Stimulated activated CD4-positive, alpha-beta T cell treated with anti-CD3 and anti-CD28 coated beads, TNF-alpha, amount 100 ng/mL, for 4 hours (primary cell): ENCODE measurements around the gene B4GALT5.

ENCODE experiments used
- DNase-seq, 3 experiments: peaks; one replicate each; pipeline ENCODE4 v3.0.0-alpha.2; 2020; ENCODE audit warnings: low read depth in 3 of 3

Gene B4GALT5

DNA sequence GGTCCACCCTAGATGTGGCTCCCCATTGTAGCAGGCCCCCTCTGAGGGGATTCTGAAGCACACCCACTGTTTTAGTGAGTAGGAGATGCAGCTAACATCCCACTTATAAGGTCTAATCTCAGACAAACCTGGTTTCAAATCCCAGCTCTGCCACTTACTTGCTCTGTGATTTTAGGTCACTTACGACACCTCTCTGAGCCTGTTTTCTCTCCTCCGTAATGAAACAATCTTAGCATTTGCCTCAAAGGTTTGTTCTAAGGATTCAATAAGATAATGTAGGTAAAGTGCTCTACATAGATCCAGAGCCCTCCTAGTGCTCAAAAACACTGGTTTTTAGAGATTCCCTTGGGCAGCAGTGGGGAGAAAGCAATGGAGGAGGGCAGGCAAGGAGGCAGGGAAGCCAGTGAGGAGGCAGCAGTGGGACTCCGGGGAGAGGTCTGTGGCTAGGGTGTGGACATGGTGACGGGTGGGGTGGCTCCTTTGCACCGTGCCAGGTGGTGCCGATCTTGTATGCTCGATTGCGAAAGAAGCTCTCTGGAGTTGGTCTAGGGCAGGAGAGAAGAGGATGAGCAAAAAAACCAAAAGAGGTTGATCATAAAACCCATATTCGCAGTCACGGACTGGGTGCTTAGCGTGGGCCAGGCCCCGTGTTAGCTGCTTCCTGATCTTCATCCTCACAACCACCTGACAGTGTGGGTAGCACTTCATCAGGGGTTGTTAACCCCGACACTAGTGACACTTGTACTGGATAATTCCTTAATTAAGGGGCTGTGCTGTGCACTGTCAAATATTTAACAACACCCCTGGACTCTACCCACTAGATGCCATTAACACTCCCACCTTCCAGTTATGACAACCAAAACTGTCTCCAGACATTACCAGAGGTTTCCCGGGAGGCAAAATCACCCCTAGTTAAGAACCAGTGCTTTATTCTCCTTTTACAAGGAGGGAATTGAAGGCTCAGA, 129.0 kb downstream of the B4GALT5 start:
- no peak for DNase-seq

DNA sequence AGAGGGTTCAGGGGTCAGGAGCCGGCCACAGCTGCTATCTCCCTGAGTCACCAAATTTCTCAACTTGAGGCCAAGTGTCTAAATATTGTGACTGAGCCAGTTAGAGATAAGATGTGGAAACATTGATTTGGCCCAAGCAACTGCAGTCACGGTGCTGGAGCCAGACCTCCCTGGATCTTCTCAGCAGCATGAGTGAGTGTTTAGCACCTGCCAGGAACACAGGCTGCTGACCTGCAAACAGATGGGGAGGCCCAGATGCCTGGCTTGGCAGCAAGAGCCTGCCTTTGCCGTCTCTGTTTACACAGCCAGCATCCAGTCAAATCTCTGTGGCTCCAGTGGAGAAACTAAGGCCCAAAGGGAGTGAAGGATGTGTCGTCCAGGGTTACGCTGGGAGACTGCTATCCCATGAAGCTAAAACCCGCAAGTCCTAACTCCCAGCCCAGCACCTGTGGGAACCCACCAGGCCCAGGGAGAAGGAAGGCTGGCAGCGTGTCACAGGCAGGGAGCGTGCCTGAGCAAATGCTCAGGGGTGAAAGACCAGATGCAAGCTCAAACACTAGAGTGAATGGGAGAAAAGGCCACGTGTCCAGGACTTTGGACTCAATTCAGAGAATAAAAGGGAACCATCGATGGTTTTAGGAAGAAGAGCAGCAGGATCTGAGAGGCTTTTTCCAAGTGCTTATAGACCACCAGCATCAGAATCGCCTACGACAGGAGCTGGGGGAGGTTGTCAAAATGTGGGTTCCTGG, 129.8 kb downstream of the B4GALT5 start:
- DNase-seq, result no peak

DNA sequence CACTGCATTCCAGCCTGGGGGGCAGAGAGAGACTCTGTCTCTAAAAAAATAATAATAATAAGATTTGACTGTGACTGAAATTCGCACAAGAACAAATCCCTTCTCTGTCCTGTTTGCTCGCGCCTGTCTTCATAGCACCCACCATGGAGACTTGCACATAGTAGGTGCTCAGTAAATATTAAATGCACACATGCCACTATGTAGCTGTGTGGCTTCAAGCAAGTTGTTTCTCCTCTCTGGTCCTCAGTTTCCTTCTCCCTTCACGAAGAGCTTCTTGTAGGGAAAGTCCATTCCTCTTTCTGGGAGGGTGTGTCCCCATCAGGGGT, 130.4 kb downstream of the B4GALT5 start:
- no peak for DNase-seq
